GM18870 (cell line): Measurements from ENCODE around the gene MAN1A1.

Source experiments
- ATAC-seq: cut with Tn5 transposase; IDR thresholded peaks from one replicate; pipeline ENCODE4 v1.9.1; 2021; ENCODE audit warnings: moderate library complexity; ENCODE audit not compliant: unreplicated experiment

The MAN1A1 gene

GRCh38 chr6:119127627-119128026 lies 221.9 kb downstream of the MAN1A1 start:
- ATAC-seq: no peak
